Adrenal gland (tissue), 12 donors: ENCODE data around the gene IL25. TPM values are rescaled to one million over a fixed set of nuclear protein-coding genes. Genes with fewer than 3 reads are reported as not detected.

Experiments used
- DNase-seq, 7 donors: peaks; one replicate each; pipeline ENCODE4 v3.0.0-alpha.2; 2019 to 2020
- H3K27ac ChIP-seq, 5 donors: fragments of 200-600 bp; sonication (generic) in 4 of 5; 1 replicate in 3 of 5; 2 replicates in 2 of 5; pipeline versions ENCODE4 v1.5.1 to v1.8.0; 2016 to 2020; ENCODE audit warnings: mild to moderate bottlenecking in 1 of 5
- H3K27me3 ChIP-seq: fragments of 200-600 bp; 2 replicates; pipeline ENCODE4 v1.8.0; 2021
- H3K36me3 ChIP-seq, 2 donors: fragments of 200-600 bp; replicated peaks in 1 of 2; 1 replicate in 1 of 2; 2 replicates in 1 of 2; pipeline versions ENCODE4 v1.5.1 to v1.8.0; 2018 to 2022
- H3K4me1 ChIP-seq, 2 donors: fragments of 200-600 bp; replicated peaks in 1 of 2; 1 replicate in 1 of 2; 2 replicates in 1 of 2; pipeline versions ENCODE4 v1.5.1 to v1.8.0; 2018 to 2021
- H3K4me3 ChIP-seq, 4 donors: fragments of 200-600 bp; sonication (generic) in 3 of 4; one replicate each; pipeline ENCODE4 v1.5.1; 2016 to 2018
- H3K9me3 ChIP-seq, 3 donors: fragments of 200-600 bp; sonication (generic) in 1 of 3; replicated peaks in 1 of 3; 1 replicate in 2 of 3; 2 replicates in 1 of 3; pipeline versions ENCODE4 v1.5.1 to v1.8.0; 2016 to 2021
- CTCF ChIP-seq, 6 experiments: fragments of 450-650 bp in 4 of 6; fragments of 200-600 bp in 2 of 6; sonication (generic) in 1 of 6; IDR thresholded peaks; 1 replicate in 5 of 6; 2 replicates in 1 of 6; pipeline versions ENCODE4 v1.5.1 to v1.8.0; 2016 to 2021; ENCODE audit warnings: antibody characterized with exemption in 6 of 6, mild to moderate bottlenecking in 2 of 6, moderate library complexity in 1 of 6
- POLR2A ChIP-seq, 2 donors: fragments of 450-650 bp; IDR thresholded peaks; one replicate each; pipeline ENCODE4 v1.6.1; 2017; ENCODE audit warnings: antibody characterized with exemption in 2 of 2, mild to moderate bottlenecking in 2 of 2, moderate library complexity in 1 of 2
- WGBS, 4 donors: extraction: QIAGEN DNeasy Blood & Tissue Kit in 2 of 4; methylation state at CpG; one replicate each; pipeline versions ENCODE4 v1.1.5 to v1.1.7; 2013 to 2017; 5-methylcytosine and 5-hydroxymethylcytosine counted together
- intact Hi-C, 2 donors: fragments of 100-400 bp; cut with DNase I; formaldehyde crosslinking; loops; one replicate each; pipeline versions ENCODE4 v1.14.1 to v1.15.0; 2022 to 2023
- polyA plus RNA-seq, 3 donors: library from polyadenylated mRNA; stranded (reverse); fragments of 200-250 nt in 2 of 3; fragments of 350-450 nt in 1 of 3; fragmentation: Illumina TruSeq in 1 of 3; extraction: RNeasy Lipid Tissue Mini Kit (QIAGEN cat#74804) in 1 of 3; gene quantifications; one replicate each; pipeline ENCODE4 v1.2.3, GENCODE V29; 2013 to 2014
- total RNA-seq, 9 donors: library from RNA; depleted of rRNA in 4 of 9; stranded (reverse); fragments of >200 nt in 4 of 9; fragments of 120-200 nt in 1 of 9; fragmentation: NEBNext Ultra II Directional in 1 of 9; extraction: Animal tissue kit (Norgen Biotek cat#: 25700) in 1 of 9; gene quantifications; one replicate each; pipeline versions ENCODE4 v1.1.0 to v1.2.4, GENCODE V29; 2013 to 2023
- donor health status: healthy with polysubstance abuse.
- donor health status: Bipolar disorder and iron deficiency.
- donor health status: DM: yes; HTN: yes; CAD: no.
- donor health status: DM: no; HTN: no; CAD: no.
- donor health status: DM: no; HTN: no; CAD: no.
- donor health status: DM: yes; HTN: yes; CAD: no.

Gene IL25
- total and polyA plus RNA-seq, 12 donors, result 0.10 TPM; not detected in 11

DNA sequence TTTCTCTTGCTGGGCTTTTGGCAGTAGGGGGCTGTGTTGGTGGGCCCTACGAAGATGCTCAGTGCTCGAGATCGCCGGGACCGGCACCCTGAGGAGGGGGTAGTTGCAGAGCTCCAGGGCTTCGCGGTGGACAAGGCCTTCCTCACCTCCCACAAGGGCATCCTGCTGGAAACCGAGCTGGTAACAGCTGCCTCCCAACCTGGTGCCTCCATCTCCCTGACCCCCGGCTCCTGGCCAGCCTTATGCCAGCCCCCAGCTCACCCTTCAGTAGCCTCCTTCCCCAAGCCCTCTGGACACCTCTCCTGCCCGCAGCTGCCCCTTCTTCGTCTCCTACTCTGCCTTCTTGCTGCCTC lies 4.6 kb downstream of the IL25 start:
- no peak overlapping the region for H3K4me3 ChIP-seq
- H3K9me3 ChIP-seq, result no peaks in the 10 kb centered on the region
- no peaks in the 10 kb centered on the region for H3K4me1 ChIP-seq
- H3K27ac ChIP-seq, result no peak overlapping the region
- WGBS, 4 donors, result 44 to 67% (median 65%) methylated on average over 11 of the region's 11 CpGs
- no peak for DNase-seq
- TF ChIP-seq CTCF (IDR thresholded peaks at IDR 0.05) (no peak), POLR2A (IDR thresholded peaks at IDR 0.05) (no peak)
- intact Hi-C loops, result loop anchor here in 1 of 2 donors (5.0 kb wide), 1 partner anchor 110 kb away; no protein-coding TSS in a partner anchor
- H3K36me3 ChIP-seq, result no peaks in the 10 kb centered on the region
- no peaks in the 10 kb centered on the region for H3K27me3 ChIP-seq

GRCh38 chr14:23377573-23378563 lies 5.3 kb downstream of the IL25 start:
- Histone ChIP-seq H3K9me3 (no peaks in the 10 kb centered on the region), H3K4me1 (no peaks in the 10 kb centered on the region), H3K27ac (no peak overlapping the region), H3K27me3 (no peaks in the 10 kb centered on the region), H3K36me3 (no peaks in the 10 kb centered on the region), H3K4me3 (no peak overlapping the region)
- DNase-seq, result no peak
- TF ChIP-seq CTCF (IDR thresholded peaks at IDR 0.05) (no peak), POLR2A (IDR thresholded peaks at IDR 0.05) (no peak)
- 77 to 92% (median 84%) methylated on average over 8 to 14 of the region's 14 CpGs for WGBS, 4 donors
- intact Hi-C loops, result loop anchor here in 1 of 2 donors (2.0 to 5.0 kb wide), 2 partner anchors 49 to 111 kb away; no protein-coding TSS in a partner anchor

GRCh38 chr14:23378612-23379220 lies 6.1 kb downstream of the IL25 start:
- no peak overlapping the region for H3K27ac ChIP-seq
- TF ChIP-seq POLR2A (IDR thresholded peaks at IDR 0.05) (no peak), CTCF (IDR thresholded peaks at IDR 0.05) (no peak)
- intact Hi-C loops, result loop anchor here in 1 of 2 donors (2.0 to 5.0 kb wide), 2 partner anchors 50 to 111 kb away; no protein-coding TSS in a partner anchor
- DNase-seq, result no peak
- H3K36me3 ChIP-seq, result no peaks in the 10 kb centered on the region
- 73 to 89% (median 82%) methylated on average over 8 to 11 of the region's 11 CpGs for WGBS, 4 donors
- H3K4me3 ChIP-seq, result no peak overlapping the region
- H3K4me1 ChIP-seq, result no peaks in the 10 kb centered on the region
- H3K27me3 ChIP-seq, result no peaks in the 10 kb centered on the region
- no peaks in the 10 kb centered on the region for H3K9me3 ChIP-seq
